ENCODE results near the gene MAPKAP1. TPM values are rescaled to one million over a fixed set of nuclear protein-coding genes. Genes with fewer than 3 reads are reported as not detected.

Gene MAPKAP1
- total RNA-seq, 1 donor from 2014 or later: 52.2 TPM

DNA sequence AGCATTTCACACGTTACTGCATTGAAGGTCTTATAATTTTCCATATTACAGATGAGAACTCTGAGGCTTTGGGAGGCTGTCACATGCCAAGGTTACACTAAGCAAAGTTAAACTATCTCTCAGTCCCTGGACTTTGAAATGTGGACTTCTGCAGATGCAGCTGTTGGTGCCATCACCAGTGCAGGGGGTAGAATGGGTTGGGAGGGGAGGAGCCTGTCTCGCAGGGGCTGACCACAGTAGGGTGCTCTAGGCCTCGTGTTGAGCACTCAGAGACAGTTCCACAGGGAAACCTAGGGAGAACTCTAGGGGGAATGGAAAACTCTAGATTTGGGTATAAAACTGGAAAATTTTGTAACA, 220.9 kb downstream of the MAPKAP1 start:
- DNase-seq (ENCODE audit: low read depth in 2 of 2): no peak

DNA sequence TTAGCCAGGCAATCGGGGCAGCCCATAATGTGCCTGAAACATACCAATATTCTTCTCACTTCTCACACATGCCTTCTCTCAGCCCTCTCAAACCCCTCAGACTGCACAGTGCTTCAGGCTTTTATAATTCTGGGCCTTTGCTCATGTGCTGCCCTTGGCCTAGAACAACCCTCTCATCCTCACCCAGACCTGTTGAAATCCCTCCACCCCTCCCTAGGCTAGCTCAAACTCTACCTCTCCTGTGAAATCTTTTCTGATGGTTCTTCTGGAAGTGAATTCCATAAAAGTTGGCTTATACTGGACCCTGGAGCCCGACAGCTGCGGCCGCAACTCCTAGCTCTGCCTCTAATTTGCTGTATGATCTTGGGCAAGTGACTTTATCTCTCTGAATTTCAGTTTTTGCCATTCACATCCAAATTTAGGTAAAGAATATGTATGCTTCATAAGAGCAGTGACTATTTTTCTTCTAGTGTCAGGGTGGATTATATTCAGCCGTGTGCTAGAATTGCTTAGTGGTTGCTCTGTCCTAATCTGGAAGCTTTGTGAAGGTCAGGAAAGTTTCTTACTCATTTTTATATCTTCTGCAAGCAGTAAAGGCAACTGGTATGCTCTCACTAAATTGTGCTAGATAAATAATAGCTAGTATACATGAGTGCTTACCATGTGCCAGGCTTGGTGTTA, 221.4 kb downstream of the MAPKAP1 start:
- no peak for DNase-seq (ENCODE audit: low read depth in 2 of 2)

DNA sequence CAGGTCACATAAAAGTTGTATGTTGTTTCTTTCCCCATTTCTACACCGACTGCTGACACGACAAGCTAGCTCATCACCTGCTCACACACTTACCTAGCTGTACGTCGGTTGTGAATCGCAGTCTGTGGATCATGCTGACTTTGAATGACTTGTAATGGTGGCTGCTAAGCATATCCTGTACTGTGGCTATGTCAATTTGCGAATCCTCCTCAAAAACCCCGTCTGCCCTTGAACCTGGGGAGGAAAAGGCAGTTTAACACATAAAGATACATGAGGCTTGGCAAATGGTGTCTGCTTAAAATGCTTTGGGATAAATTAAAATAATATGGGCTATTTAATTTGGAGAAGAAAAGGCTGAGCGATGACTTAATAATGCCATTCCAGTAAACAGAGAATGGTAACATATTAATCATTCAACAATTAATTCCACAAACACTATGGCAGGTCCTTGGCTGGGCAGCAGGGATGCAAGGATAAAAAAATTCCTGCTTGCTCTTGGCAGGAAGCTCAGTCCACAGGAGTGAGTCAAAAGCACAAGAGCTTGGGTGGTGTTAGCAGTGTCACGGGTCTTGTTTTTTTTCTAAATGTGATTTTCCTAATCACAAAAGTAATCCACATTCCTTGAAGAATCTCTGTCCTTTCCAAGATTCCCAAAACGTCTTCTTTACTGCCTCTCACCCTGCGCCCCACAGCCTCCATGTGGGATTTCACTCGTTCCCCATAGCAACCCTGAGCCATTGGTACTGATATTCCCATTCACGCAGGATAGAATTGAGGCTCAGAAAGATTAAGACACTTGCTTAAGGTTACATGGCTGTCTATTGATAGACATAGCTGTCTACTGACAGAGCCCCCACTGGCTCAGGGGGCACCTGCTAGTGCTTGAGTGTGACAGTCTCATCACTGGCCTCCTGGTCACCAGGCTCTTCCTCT, 222.4 kb downstream of the MAPKAP1 start:
- DNase-seq (ENCODE audit: low read depth in 2 of 2): peak in 1 of 2 donors; percentile 88

DNA sequence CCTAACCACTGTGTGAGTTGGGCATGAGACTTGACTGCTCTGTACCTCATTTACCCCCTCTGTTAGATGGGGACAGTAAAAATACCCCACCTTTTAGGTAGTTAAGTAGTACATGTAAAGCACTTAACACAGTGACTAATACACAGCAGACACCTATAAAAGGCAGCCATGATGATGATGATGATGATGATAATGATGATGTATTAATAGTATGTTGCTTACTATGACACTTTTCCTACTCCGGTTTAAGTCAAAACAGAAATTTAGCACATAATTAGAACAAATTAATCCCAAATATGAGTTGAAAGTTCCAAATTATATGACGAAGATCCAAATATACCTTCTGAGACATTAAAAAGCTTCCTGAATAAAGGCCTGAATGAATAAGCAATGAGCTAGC, 223.3 kb downstream of the MAPKAP1 start:
- DNase-seq (ENCODE audit: low read depth in 2 of 2): no peak

DNA sequence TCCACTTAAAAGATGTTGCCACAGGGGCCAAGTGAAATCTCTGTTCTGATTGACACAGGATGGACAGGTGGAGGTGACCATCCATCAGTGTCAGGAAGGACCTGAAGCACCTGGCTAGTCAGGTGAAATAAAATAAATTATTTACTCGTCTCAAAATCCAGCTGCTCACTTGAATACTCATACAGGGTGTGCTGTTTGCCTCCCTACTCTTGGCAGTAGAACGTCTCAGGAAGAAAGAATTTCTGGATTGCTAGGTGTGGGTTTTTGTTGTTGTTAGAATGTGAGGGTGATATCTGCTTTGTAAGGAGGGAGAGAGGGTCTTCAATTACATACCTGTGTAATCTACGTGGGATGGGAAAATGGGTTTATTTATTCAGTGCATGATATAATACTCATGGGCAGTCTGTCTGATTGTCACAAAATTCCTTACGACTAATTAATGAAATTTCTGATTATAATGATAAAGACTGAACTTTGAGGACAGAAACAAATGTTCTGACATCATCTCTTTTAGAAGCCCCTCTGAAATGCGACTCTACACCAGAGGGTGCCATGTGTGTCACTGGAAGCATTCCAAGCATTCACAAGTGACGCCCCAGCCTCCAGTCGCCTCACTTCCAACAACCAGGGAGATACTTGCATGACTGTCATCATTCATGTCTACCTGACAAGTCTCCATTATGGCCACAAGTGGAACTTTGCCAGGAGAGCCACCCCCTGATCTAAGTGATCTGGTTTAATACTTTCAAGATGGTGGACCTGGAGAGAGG, 227.0 kb downstream of the MAPKAP1 start:
- no peak for DNase-seq (ENCODE audit: low read depth in 2 of 2)

DNA sequence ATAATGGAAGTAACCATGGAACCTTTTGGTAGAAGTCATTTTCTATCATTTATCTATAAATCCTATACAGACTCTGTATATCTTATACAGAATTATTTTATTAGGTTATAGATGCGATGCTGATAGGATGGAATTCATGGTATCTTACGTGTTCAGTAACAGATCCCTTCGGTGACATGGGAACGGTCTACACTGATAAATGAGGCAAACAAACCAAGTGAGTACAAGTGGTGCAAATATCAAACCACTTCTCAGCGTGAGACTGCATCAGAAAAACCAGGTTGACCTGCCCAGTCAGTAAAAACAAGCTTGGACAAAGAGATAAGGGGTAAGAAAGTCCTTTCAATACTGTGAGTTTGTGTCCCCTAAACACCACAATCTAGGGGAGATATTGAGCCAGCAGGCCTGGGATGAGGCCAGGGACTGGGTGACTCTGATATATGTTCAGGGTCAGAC, 229.9 kb downstream of the MAPKAP1 start:
- no peak for DNase-seq (ENCODE audit: low read depth in 2 of 2)

DNA sequence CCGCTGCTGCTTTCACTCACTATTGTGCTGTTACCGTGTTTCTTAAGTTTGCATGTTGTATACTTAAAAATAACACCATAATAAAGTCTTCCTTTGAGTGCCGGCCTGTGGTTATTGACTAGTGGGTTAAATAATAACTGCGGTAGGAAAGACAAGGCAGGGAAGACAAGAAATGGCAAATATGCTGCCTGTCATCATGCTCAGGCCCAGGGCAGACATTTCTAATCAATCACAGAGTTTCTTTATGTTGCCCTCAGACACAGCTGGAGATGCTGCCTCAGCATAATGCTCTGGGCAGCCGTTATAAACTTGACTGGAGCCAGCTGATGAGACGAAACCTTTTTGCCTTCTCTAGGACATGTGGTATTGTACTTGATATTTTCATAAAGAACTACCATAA, 230.4 kb downstream of the MAPKAP1 start:
- DNase-seq (ENCODE audit: low read depth in 2 of 2): no peak

DNA sequence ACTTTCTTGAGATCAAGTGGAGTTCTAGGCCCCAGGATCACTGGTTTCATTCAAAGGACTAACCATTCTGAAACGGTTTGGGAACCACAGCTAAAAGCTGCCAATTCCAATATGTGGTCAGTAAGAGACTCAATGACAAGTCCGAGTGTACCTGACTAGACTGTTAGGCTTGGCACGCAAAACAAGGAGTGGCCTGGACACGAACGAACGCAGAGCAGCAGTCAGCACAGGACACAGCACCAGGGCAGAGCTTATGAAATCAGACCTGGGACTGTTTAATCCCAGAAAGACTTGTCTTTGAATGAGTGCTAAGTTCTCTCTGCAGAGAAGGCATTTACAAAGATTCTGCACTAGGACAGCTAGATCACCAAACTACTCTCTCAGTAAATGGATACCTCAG, 231.6 kb downstream of the MAPKAP1 start:
- DNase-seq (ENCODE audit: low read depth in 2 of 2): no peak

DNA sequence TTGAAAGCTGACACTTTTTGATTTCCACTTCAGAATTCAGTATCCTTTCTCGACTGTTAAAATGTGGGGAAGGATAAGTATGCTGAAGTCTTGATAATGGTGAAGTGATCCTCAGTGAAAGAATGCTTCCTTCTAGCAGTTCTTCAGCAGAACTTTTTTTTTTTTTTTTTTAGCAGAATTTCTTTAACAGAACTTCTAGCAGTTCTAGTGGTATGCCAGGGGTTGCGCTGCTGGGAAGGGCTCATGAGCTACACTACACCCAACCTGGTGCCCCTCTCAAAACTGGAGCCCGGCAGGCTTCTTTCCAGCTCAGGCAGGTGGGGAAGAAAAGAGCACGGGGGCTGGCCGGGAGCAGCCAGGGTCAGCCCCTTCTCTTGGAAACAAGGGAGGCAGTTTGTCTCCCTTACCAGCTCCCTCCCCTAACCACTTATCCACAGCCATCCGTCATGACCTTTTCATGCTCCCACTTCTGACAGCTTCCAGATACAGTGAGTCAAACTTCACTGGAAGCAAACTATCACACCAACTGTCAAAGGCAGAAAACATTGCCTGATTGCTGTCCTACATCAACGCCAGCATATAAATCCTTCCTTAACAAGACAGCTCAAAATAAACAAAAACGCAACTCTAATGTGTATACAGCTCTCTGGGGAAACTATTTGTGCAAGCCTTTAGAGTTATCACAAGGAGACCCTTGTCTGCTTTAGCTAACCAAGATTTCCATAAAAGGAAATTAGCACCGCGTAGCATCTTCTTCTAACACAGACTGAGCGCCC, 233.9 kb downstream of the MAPKAP1 start:
- peak; percentile 32 to 77 for DNase-seq (ENCODE audit: low read depth in 2 of 2)

DNA sequence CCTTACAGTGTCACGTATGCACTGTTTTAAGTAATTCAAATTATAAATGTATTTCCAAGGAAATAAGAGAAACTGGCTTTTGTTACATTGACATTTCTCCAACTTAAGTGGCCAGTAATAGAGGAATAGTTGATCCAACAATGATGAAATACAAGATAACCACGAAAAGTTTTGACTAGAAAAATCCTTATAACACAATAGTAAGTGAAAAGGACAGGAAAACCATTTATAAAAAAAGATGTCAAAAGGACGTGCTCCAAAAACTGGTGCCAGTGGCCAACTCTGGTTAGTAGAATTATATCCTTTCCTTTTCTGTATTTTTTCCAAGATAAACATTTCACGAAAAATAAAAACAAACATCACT, 234.5 kb downstream of the MAPKAP1 start:
- peak in 1 of 2 donors; percentile 57 for DNase-seq (ENCODE audit: low read depth in 2 of 2)

DNA sequence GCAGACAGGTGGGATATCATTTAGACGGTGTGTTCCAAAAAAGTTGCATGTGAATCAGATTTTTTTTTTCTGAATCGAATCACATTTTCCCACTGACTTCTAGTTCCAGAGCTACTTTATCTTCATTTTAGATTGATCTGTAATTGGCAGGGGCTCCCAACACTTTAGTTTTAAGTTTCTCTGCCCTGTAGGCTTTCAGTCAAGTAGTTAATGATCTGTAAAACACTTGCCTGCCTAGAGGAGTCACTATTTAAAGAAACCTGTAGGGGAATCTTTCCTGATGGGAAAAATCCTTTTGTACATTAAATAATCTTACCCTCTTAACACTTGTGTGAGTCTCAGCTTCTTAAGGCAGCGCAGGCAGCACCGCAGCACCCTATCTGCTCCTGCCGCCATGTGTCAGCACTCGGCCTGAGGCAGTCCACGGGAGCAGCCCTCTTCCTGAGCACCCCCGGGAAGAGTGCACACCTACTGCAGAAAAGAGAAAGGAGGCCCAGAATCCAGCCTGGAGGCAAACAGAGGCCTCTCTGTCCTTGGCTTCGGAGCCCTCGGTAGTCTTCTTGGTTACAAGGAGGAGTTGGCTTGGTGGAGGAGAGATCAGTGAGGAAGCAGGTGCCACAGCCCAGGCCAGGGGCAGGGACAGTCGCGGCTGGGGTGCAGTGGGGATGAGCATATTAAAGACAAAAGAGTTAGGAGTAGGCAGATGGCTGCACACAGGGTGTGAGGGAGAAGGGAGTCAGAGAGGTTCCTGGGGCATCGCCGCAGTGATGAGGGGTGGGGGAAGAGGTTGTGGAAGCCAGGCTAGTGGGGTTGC, 236.0 kb downstream of the MAPKAP1 start:
- no peak for DNase-seq (ENCODE audit: low read depth in 2 of 2)

DNA sequence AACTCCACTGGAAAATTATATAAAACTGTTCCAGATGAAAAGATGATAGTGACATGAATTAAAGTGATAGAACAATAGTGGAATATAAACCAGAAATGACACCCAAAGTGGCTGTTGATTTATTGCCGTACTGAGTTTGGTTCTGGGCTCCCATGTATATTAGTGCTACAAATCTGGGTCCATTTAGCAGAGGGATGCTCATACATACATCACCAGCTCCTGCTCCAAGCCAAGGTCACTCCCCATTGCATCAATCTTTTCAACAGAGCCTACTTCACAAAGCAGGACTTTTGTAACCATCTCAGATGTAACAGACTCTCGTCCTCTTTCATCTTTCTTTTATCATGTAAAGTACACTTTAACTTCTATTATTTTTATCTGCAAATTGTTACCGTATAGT, 236.8 kb downstream of the MAPKAP1 start:
- DNase-seq (ENCODE audit: low read depth in 2 of 2): no peak

DNA sequence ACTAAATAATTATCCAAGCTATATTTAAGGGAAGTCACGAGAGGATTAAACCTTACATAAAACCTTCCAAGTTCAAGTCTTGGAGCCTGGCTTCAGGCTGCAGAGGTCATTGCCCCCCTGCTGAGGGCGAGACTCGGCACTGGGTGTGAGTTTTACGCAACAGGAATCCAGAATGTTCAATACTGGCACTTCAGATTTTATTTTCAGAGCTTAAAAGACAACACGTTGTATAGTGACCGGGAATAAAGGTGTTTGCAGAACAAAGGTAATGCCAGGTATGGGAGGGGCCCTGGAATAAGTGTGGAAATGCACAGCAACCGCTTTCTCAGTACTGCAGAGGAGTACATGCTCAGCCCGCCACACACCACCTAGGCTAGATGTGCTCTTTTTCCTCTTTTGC, 238.4 kb downstream of the MAPKAP1 start:
- DNase-seq (ENCODE audit: low read depth in 2 of 2): no peak

DNA sequence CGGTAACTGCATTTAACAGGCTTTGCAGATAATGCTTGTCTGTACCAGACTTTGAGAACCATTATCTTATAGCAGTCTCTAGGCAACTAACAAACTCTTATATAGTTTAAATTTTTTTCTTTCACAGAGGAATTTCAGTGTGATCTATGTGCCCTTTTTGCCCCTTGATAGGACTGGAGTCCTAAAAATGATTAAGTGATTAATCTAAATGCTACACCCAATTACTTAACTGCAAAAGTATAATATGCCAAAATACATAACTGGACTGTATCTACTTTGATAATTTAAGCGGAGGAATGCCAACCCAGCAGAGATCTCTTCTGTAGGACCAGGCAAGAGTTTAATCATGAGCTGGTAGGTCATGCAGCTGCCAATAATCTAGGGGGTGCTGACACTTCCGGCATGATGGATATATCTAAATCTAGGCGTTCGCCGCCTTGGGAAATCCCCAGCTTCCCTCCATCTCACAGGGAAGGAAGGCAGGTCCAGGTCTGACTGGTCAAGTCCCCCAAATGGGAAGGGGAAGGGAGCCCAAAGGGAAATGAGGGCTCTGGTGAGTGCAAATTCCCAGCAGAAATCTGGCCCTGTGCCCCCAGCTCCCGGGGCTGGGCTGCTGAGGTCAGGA, 239.8 kb downstream of the MAPKAP1 start:
- DNase-seq (ENCODE audit: low read depth in 2 of 2): peak; percentile 10 to 75

DNA sequence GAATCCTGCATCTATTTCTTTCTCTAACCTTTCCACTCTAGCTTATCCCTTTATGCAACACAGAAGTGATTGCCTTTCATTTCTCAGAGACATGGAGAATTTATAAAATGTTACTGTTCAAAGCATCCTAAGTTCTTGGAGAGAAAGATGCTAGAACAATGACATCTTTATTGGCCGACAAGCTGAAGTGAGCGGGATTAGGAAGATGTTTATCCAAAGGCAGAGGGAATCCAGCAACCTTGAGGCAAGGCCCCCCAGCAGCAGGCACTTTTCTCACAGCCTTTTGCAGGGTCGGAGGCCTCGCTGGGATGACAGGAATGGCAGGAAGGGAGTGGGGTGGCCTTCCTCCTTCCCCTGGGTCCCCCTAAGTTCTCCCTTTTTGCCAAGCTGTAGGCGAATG, 240.6 kb downstream of the MAPKAP1 start:
- DNase-seq (ENCODE audit: low read depth in 2 of 2): no peak

DNA sequence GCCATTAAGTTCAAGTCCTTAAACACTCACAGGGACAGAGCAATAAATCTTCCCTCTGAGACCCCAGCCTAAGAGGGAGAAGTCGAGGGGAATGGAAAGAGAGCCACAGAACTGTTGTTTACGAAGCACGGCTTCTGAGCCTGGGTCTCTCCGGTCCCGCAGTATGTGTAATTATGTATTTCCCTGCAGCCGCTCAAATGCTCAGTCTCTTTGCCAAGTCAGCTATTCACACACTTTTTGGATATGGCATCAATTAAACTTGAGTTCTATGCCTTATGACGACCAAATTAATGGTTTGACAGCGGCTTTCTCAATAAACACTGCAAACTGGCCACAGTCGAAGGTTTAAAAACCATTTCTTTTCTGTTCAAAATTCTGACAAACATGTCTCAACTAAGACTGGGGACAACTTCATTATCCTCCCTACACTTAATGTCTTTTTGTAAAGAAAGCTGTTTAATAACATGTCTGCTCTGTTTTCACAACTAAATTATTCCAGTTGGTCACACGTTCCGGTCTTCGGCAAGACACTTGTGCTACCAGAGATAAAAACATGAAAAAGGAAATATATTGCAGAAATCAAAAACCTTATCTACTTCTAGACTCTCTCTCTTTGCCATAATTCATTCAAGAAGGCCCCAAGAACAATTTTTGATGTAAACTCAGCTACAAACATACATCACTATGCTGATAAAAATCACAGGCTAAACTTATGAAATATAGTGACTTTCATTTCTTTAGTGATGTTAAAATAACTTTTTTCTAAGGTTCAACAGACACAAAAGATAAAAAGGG, 242.2 kb downstream of the MAPKAP1 start:
- DNase-seq (ENCODE audit: low read depth in 2 of 2): no peak

DNA sequence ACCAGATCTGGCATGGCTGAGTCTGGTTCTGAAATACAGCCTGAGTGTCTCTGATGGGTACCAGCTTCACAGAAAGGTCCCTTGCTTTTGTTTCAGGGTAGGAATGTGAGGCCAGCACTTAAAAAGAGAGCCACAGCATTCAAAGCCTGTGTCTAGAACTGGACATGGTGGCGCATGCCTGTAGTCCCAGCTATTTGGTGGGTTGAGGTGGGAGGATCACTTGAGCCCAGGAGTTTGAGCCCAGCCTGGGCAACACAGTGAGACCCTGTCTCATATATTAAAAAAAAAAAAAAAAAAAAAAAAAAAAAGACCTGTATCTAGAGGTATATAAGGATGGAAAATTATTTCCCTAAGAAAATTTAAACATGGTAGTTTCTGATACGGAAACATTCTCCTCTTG, 243.1 kb downstream of the MAPKAP1 start:
- no peak for DNase-seq (ENCODE audit: low read depth in 2 of 2)

DNA sequence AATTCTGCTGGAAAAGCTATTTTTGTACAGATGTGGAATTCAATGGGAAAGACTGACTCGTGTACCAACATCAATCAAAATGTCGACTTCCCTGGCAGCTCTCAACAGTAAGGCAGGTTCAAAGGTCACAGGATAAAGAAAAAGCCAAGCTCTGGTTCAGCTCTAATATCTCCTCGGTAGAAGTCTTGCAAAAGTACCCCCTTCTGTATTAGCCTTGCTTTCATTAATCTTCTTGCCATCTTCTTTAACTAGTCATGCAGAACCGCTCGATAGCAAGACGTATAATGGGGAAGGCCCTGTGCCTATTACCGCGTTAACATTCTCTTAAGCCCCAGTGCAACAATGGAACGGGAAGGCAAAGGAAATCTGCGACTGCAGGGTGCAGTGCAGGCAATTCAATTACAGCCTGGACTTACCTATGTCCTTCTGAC, 244.1 kb downstream of the MAPKAP1 start:
- DNase-seq (ENCODE audit: low read depth in 2 of 2): peak; percentile 67 to 82

DNA sequence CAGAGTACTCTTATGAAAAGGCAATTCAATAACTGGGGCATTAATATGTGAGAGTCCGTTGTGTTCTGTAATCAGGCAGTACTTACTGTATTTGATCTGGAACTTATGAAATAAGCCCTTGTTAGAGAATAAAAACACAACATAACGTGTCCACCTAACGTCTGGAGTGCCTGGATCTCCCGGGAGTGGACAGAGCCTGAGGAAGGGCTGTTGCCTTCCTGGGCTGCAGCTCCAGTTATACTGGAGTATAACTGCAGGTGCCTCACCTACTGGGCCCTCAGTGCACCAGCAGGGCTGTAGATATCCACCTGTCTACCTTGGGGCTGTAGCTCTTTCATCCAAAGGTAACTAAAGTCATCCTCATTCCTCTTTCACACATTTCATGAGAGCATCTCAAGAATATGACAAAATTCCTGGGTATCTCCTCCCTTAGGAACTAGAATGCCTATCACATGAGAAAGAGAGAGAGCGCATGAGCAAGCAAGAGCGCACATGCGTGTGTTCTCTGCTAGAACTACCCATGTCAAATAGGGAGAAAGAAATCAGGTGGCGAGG, 245.3 kb downstream of the MAPKAP1 start:
- no peak for DNase-seq (ENCODE audit: low read depth in 2 of 2)
